Central memory CD4-positive, alpha-beta T cell (primary cell): ENCODE measurements around the gene NLGN4Y.
"Not testable (repeated sequence)": the region's sequence is repeated elsewhere in the genome, so short reads cannot be mapped to it uniquely, and the experiment has no call there.

Experiments
- DNase-seq: peaks from one replicate; pipeline ENCODE4 v3.0.0; 2022

NLGN4Y gene

GRCh38 chrY:14837466-14837865 is 313.1 kb downstream of the NLGN4Y start:
- DNase-seq: no peak

- no peak for DNase-seq
These were observed 326.4 kb downstream of the NLGN4Y start for GRCh38 chrY:14850734-14851133.

GRCh38 chrY:14860448-14860847 is 336.1 kb downstream of the NLGN4Y start:
- no peak for DNase-seq

DNA sequence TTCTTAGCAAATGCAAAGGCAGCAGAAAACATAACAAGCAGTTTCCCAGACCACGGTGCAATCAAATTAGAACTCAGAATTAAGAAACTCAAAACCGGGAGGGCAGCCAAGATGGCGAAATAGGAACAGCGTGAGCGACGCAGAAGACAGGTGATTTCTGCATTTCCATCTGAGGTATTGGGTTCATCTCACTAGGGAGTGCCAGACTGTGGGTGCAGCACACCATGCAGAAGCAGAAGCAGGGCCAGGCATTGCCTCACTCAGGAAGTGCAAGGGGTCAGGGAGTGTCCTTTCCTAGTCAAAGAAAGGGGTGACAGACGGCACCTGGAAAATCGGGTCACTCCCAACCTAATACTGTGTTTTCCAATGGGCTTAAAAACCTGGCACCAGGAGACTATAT is 336.7 kb downstream of the NLGN4Y start:
- DNase-seq: not testable (repeated sequence)

DNA sequence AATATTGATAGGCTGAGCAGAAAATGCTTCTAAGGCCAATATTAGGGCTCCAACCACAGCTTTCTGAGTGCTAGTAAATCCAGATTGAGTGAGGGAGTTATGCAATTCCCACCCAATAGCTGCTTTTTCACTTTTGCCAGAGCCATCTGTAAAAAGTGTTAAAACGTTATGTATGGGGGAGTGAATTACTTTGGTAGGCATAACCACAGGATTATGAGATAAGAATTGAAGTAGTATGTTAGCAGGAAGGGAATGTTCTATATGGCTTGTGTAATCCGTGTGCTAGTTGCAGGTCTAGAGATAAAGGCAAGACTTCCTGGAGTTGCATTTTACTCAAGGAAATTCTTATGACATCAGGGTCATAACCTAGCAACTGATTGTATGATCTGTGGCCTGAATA is 347.6 kb downstream of the NLGN4Y start:
- DNase-seq: no peak
